GM12878 (cell line): Measurements from ENCODE around the gene ZBED4. TPM values are rescaled to one million over a fixed set of nuclear protein-coding genes. Genes with fewer than 3 reads are reported as not detected.

Source experiments
- BCL11A ChIP-seq: IDR thresholded peaks from 2 replicates; pipeline ENCODE4 v1.6.1; 2011; ENCODE audit warnings: low read depth, low read length
- BCL3 ChIP-seq: IDR thresholded peaks from 2 replicates; pipeline ENCODE4 v1.6.1; 2011; ENCODE audit warnings: borderline replicate concordance, low read depth, mild to moderate bottlenecking, moderate library complexity, low read length; ENCODE audit not compliant: insufficient read depth, poor library complexity, severe bottlenecking
- FOS ChIP-seq: IDR thresholded peaks from 3 replicates; pipeline ENCODE4 v1.6.1; 2011; ENCODE audit warnings: borderline replicate concordance; ENCODE audit not compliant: insufficient read length; ENCODE audit errors: extremely low read depth
- HDAC6 ChIP-seq: fragments of 200-600 bp; sonication (generic); IDR thresholded peaks from one replicate; pipeline ENCODE4 v1.8.0; 2017; ENCODE audit warnings: antibody characterized with exemption; ENCODE audit not compliant: unreplicated experiment
- NBN ChIP-seq: fragments of 450-650 bp; IDR thresholded peaks from 2 replicates; pipeline ENCODE4 v1.6.1; 2016
- NKRF ChIP-seq: fragments of 450-650 bp; conservative IDR thresholded peaks from 2 replicates; pipeline ENCODE4 v1.6.1; 2017; ENCODE audit warnings: mild to moderate bottlenecking, moderate library complexity
- SP1 ChIP-seq: IDR thresholded peaks from one replicate; pipeline ENCODE4 v1.6.1; 2011; ENCODE audit warnings: low read depth, low read length
- TCF12 ChIP-seq: IDR thresholded peaks from 2 replicates; pipeline ENCODE4 v1.6.1; 2011; ENCODE audit warnings: low read depth, mild to moderate bottlenecking, low read length
- ZBTB4 ChIP-seq: fragments of 450-650 bp; formaldehyde crosslinking; IDR thresholded peaks from 2 replicates; pipeline ENCODE4 v1.4.0; 2022; ENCODE audit warnings: mild to moderate bottlenecking, moderate library complexity
- ZNF207 ChIP-seq: fragments of 450-650 bp; IDR thresholded peaks from 2 replicates; pipeline ENCODE4 v1.6.1; 2014; ENCODE audit warnings: antibody characterized with exemption, mild to moderate bottlenecking, borderline replicate concordance
- ZNF217 ChIP-seq: fragments of 450-650 bp; IDR thresholded peaks from 2 replicates; pipeline ENCODE4 v1.6.1; 2017; ENCODE audit warnings: antibody characterized with exemption, mild to moderate bottlenecking
- ZNF622 ChIP-seq: fragments of 450-650 bp; IDR thresholded peaks from 2 replicates; pipeline ENCODE4 v1.6.1; 2017; ENCODE audit warnings: mild to moderate bottlenecking, inconsistent platforms
- polyA plus RNA-seq, 11 experiments: library from polyadenylated mRNA; depleted of rRNA in 4 of 11; unstranded in 6 of 11; stranded (reverse) in 5 of 11; fragments of >200 nt; fragmentation: Nextera tagmentation in 4 of 11; fragmentation: Illumina TruSeq in 1 of 11; extraction: Ambion mirVana in 4 of 11; extraction: Trizol in 1 of 11; gene quantifications; 1 replicate in 1 of 11; 2 replicates in 10 of 11; pipeline versions ENCODE4 v1.2.1 to v1.2.3, GENCODE V29; 2011 to 2016; ENCODE audit warnings: inconsistent platforms in 2 of 11, missing spikeins in 2 of 11, low read depth in 1 of 11
- total RNA-seq, 4 experiments: library from RNA; depleted of rRNA in 3 of 4; stranded (reverse); fragments of >200 nt in 3 of 4; fragmentation: Illumina TruSeq in 1 of 4; extraction: Trizol in 1 of 4; gene quantifications; 2 replicates each; pipeline versions ENCODE4 v1.2.1 to v1.2.3, GENCODE V29; 2013 to 2021
- TF ChIP-seq, protein P1 (sequence below): fragments of 450-650 bp; IDR thresholded peaks from 2 replicates; pipeline ENCODE4 v1.6.1; 2016; ENCODE audit warnings: mild to moderate bottlenecking, moderate library complexity, borderline replicate concordance
- TF ChIP-seq, protein P2 (sequence below): IDR thresholded peaks from 2 replicates; pipeline ENCODE4 v1.6.1; 2011; ENCODE audit warnings: mild to moderate bottlenecking, low read depth, low read length, moderate library complexity; ENCODE audit not compliant: insufficient replicate concordance
- TF ChIP-seq, protein P3 (sequence below): IDR thresholded peaks from 2 replicates; pipeline ENCODE4 v1.6.1; 2011; ENCODE audit warnings: low read depth, mild to moderate bottlenecking, low read length, moderate library complexity, borderline replicate concordance; ENCODE audit errors: extremely low read depth

Gene ZBED4
- total and polyA plus RNA-seq, 10 of the 15 experiments (the other 5 are each of a cell fraction or from before 2014, with no cell fraction given), result 2.3 to 21.6 (median 12.8) TPM

DNA sequence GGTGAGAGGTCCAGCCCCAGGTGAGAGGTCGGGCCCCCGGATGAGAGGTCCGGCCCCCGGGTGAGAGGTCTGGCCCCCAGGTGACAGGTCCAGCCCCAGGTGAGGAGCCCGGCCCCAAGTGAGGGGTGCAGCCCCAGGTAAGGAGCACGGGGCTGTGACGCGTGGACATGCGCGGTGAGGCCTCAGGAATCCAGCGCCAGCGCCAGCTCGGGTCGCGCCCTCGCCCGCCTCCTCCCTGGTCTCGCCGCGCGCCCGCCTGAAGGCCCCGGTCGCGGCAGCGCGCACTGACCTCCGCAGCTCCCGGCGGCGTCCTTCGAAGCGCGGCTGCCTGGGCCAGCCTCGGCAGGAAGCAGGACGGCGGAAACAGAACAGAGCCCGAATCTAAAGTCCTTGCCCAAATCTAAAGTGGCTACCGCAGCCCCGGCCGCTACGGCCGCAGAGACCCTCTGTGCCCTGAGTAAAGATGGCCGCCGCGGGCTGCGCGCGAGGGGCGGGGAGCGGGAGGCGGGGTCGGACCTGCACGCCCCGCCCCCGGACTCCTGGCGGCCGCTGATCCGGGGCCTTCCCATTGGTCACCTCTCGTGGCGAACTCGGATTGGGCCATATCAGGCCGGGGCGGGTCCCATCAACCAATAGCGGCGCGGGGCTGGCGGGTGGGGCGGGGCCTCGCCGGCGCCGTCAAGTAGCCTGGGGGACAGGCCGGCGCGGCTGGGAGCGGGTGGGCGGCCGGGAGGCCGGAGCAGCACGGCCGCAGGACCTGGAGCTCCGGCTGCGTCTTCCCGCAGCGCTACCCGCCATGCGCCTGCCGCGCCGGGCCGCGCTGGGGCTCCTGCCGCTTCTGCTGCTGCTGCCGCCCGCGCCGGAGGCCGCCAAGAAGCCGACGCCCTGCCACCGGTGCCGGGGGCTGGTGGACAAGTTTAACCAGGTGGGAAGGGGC lies 64.6 kb downstream of the ZBED4 start, which contains the start of the genes ALG12 and CRELD2 (continued):
- TF ChIP-seq BCL3, result no peak
- TF ChIP-seq HDAC6, result no peak
- TF ChIP-seq ZNF207, result peak; percentile 59; the same call in 1 of the 2 replicates
- no peak for TF ChIP-seq ZNF217
- TF ChIP-seq, protein P1, sequence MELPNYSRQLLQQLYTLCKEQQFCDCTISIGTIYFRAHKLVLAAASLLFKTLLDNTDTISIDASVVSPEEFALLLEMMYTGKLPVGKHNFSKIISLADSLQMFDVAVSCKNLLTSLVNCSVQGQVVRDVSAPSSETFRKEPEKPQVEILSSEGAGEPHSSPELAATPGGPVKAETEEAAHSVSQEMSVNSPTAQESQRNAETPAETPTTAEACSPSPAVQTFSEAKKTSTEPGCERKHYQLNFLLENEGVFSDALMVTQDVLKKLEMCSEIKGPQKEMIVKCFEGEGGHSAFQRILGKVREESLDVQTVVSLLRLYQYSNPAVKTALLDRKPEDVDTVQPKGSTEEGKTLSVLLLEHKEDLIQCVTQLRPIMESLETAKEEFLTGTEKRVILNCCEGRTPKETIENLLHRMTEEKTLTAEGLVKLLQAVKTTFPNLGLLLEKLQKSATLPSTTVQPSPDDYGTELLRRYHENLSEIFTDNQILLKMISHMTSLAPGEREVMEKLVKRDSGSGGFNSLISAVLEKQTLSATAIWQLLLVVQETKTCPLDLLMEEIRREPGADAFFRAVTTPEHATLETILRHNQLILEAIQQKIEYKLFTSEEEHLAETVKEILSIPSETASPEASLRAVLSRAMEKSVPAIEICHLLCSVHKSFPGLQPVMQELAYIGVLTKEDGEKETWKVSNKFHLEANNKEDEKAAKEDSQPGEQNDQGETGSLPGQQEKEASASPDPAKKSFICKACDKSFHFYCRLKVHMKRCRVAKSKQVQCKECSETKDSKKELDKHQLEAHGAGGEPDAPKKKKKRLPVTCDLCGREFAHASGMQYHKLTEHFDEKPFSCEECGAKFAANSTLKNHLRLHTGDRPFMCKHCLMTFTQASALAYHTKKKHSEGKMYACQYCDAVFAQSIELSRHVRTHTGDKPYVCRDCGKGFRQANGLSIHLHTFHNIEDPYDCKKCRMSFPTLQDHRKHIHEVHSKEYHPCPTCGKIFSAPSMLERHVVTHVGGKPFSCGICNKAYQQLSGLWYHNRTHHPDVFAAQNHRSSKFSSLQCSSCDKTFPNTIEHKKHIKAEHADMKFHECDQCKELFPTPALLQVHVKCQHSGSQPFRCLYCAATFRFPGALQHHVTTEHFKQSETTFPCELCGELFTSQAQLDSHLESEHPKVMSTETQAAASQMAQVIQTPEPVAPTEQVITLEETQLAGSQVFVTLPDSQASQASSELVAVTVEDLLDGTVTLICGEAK, result no peak
- TF ChIP-seq BCL11A, result no peak
- TF ChIP-seq, protein P2, sequence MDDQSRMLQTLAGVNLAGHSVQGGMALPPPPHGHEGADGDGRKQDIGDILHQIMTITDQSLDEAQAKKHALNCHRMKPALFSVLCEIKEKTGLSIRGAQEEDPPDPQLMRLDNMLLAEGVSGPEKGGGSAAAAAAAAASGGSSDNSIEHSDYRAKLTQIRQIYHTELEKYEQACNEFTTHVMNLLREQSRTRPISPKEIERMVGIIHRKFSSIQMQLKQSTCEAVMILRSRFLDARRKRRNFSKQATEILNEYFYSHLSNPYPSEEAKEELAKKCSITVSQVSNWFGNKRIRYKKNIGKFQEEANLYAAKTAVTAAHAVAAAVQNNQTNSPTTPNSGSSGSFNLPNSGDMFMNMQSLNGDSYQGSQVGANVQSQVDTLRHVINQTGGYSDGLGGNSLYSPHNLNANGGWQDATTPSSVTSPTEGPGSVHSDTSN, result no peak
- TF ChIP-seq FOS, result peak; percentile 35
- TF ChIP-seq, protein P3, sequence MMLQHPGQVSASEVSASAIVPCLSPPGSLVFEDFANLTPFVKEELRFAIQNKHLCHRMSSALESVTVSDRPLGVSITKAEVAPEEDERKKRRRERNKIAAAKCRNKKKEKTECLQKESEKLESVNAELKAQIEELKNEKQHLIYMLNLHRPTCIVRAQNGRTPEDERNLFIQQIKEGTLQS, result no peak
- peak; percentile 69 for TF ChIP-seq NKRF
- no peak for TF ChIP-seq ZBTB4 (CRISPR knock-in tag)
- peak; percentile 84 for TF ChIP-seq SP1
- TF ChIP-seq NBN, result no peak
- TF ChIP-seq TCF12, result 0 out of 2 replicates have a peak, but pooled peaks have one; percentile 11
- TF ChIP-seq ZNF622, result no peak
